OCI-LY3 (cell line): ENCODE measurements around the gene SCUBE1.

Experiments used
- CTCF ChIP-seq: fragments of 200-600, 300-600 bp; sonication (generic); IDR thresholded peaks from 2 replicates; pipeline ENCODE4 v1.5.1; 2014; ENCODE audit warnings: antibody characterized with exemption, low read length, low read depth
- EZH2phosphoT487 ChIP-seq: fragments of 200-600 bp; shearing (Covaris generic); IDR thresholded peaks from 2 replicates; pipeline ENCODE4 v1.6.1; 2018; ENCODE audit warnings: antibody characterized with exemption, mixed run types, low read depth

- TF ChIP-seq CTCF = no peak
- TF ChIP-seq EZH2phosphoT487 = no peak
Observed at GRCh38 chr22:43320943-43321900, 21.9 kb downstream of the SCUBE1 start.
